Measurements from ENCODE around the gene ARL14EPL. TPM values are rescaled to one million over a fixed set of nuclear protein-coding genes. Genes with fewer than 3 reads are reported as not detected.

ARL14EPL gene
- total and polyA plus RNA-seq, 2 donors (not counting 1 experiment from before 2014, with no cell fraction given), result not detected

GRCh38 chr5:116011046-116011445 lies 21.2 kb upstream of the ARL14EPL start:
- Histone ChIP-seq H3K27me3 (ENCODE audit: control insufficient read depth, insufficient read depth, low read length) (no peaks in the 10 kb centered on the region), H3K4me1 (ENCODE audit: control insufficient read depth, extremely low read depth, insufficient read depth, low read length) (peaks cover 3% of the 10 kb centered on the region), H3K4me2 (ENCODE audit: extremely low read depth, insufficient read depth, low read length) (no peak overlapping the region), H3K4me3 (replicated peaks in 1 of 4; ENCODE audit: control extremely low read depth in 1 of 4, insufficient read depth in 1 of 4, low read depth in 3 of 4, low read length in 4 of 4) (no peak overlapping the region), H3K27ac (ENCODE audit: insufficient read depth, low read length) (no peak overlapping the region), H3K9me3 (ENCODE audit: control insufficient read depth, insufficient read depth, low read depth, low read length) (no peaks in the 10 kb centered on the region), H4K20me1 (ENCODE audit: control insufficient read depth, extremely low read depth, insufficient read depth, low read length) (no peaks in the 10 kb centered on the region), H3K9ac (ENCODE audit: insufficient read depth, low read length) (no peak overlapping the region), H2AFZ (ENCODE audit: low read length) (no peak overlapping the region), H3K36me3 (ENCODE audit: control insufficient read depth, insufficient read depth, low read length) (no peaks in the 10 kb centered on the region), H3K79me2 (ENCODE audit: control insufficient read depth, insufficient read depth, low read length) (no peaks in the 10 kb centered on the region)
- DNase-seq (ENCODE audit: low read depth in 2 of 2), result peak; percentile 2 to 63
- TF ChIP-seq CTCF (conservative IDR thresholded peaks at IDR 0.05 in 1 of 2, IDR thresholded peaks at IDR 0.05 in 1 of 2; ENCODE audit: low read depth in 1 of 2, low read length in 2 of 2), result no peak
- TF ChIP-seq EZH2 (IDR thresholded peaks at IDR 0.05; ENCODE audit: low read length, missing control alignments), result no peak

DNA sequence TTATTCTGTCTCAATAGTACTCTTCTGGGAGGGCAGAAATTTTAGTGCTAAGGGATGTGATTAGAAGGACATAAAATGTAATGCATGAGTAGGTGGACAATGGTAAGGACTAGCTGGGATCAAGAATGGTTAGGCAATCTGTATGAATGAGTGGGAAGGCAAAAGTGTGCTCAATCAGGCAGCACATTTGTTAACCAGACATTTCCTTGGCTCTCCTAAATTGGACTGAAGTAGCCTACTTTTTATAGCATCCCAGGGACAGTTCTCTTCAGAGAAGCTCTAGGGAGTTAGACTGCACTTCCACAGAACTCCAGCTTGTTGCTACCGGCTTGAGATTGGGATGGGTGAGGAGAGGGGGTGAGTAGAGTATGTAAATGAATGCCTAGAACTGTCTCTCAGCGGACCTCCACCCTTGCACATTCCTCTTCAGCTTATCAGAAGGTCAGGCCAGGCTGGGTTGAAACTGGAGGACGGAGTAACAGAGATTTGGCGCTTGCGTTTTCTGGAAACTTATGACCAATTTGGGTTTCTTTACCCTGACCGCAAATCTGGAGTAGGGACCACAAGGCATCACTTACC lies 19.0 kb upstream of the ARL14EPL start:
- no peak overlapping the region for H3K27ac ChIP-seq (ENCODE audit: insufficient read depth, low read length)
- DNase-seq (ENCODE audit: low read depth in 2 of 2), result peak; percentile 15 to 41
- H3K4me3 ChIP-seq (replicated peaks in 1 of 4; ENCODE audit: control extremely low read depth in 1 of 4, insufficient read depth in 1 of 4, low read depth in 3 of 4, low read length in 4 of 4), result no peak overlapping the region
- H3K4me1 ChIP-seq (ENCODE audit: control insufficient read depth, extremely low read depth, insufficient read depth, low read length), result peaks cover 3% of the 10 kb centered on the region
- H2AFZ ChIP-seq (ENCODE audit: low read length), result no peak overlapping the region
- H3K9me3 ChIP-seq (ENCODE audit: control insufficient read depth, insufficient read depth, low read depth, low read length), result no peaks in the 10 kb centered on the region
- no peak overlapping the region for H3K9ac ChIP-seq (ENCODE audit: insufficient read depth, low read length)
- H3K36me3 ChIP-seq (ENCODE audit: control insufficient read depth, insufficient read depth, low read length), result no peaks in the 10 kb centered on the region
- TF ChIP-seq EZH2 (IDR thresholded peaks at IDR 0.05; ENCODE audit: low read length, missing control alignments) (no peak), CTCF (conservative IDR thresholded peaks at IDR 0.05 in 1 of 2, IDR thresholded peaks at IDR 0.05 in 1 of 2; ENCODE audit: low read depth in 1 of 2, low read length in 2 of 2) (no peak)
- no peaks in the 10 kb centered on the region for H3K27me3 ChIP-seq (ENCODE audit: control insufficient read depth, insufficient read depth, low read length)
- H4K20me1 ChIP-seq (ENCODE audit: control insufficient read depth, extremely low read depth, insufficient read depth, low read length), result no peaks in the 10 kb centered on the region
- H3K79me2 ChIP-seq (ENCODE audit: control insufficient read depth, insufficient read depth, low read length), result no peaks in the 10 kb centered on the region
- H3K4me2 ChIP-seq (ENCODE audit: extremely low read depth, insufficient read depth, low read length), result no peak overlapping the region

DNA sequence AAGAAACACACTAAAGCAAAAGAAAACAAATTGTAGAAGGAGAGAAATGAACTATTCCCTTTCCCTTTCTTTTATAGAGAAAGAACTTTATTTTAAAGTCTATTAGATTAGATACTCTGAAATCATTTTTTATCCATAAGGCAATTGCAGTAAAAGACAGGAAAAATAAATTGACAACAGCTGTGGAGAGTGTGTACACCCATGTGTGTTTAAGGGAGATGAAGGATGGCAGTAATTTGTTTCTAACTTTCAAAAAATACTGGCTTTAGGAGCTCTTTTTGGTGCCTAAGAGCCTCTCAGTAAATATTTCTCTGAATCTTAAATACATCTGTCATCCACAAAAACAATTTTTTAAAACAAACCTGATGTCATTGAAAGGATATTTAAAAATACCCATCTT lies 18.3 kb upstream of the ARL14EPL start:
- Histone ChIP-seq H3K79me2 (ENCODE audit: control insufficient read depth, insufficient read depth, low read length) (no peaks in the 10 kb centered on the region), H3K9me3 (ENCODE audit: control insufficient read depth, insufficient read depth, low read depth, low read length) (no peaks in the 10 kb centered on the region), H3K4me1 (ENCODE audit: control insufficient read depth, extremely low read depth, insufficient read depth, low read length) (peaks cover 3% of the 10 kb centered on the region), H3K27ac (ENCODE audit: insufficient read depth, low read length) (no peak overlapping the region), H3K4me3 (replicated peaks in 1 of 4; ENCODE audit: control extremely low read depth in 1 of 4, insufficient read depth in 1 of 4, low read depth in 3 of 4, low read length in 4 of 4) (no peak overlapping the region), H2AFZ (ENCODE audit: low read length) (no peak overlapping the region), H3K27me3 (ENCODE audit: control insufficient read depth, insufficient read depth, low read length) (no peaks in the 10 kb centered on the region), H4K20me1 (ENCODE audit: control insufficient read depth, extremely low read depth, insufficient read depth, low read length) (no peaks in the 10 kb centered on the region), H3K4me2 (ENCODE audit: extremely low read depth, insufficient read depth, low read length) (no peak overlapping the region), H3K9ac (ENCODE audit: insufficient read depth, low read length) (no peak overlapping the region), H3K36me3 (ENCODE audit: control insufficient read depth, insufficient read depth, low read length) (no peaks in the 10 kb centered on the region)
- no peak for TF ChIP-seq CTCF (conservative IDR thresholded peaks at IDR 0.05 in 1 of 2, IDR thresholded peaks at IDR 0.05 in 1 of 2; ENCODE audit: low read depth in 1 of 2, low read length in 2 of 2)
- no peak for TF ChIP-seq EZH2 (IDR thresholded peaks at IDR 0.05; ENCODE audit: low read length, missing control alignments)
- DNase-seq (ENCODE audit: low read depth in 2 of 2), result no peak

Data from fibroblast of lung (primary cell).